GM15510 (cell line): Measurements from ENCODE around the gene NCS1.

Experiments
- POLR2A ChIP-seq: IDR thresholded peaks from 3 replicates; pipeline ENCODE4 v1.6.1; 2011; ENCODE audit warnings: borderline replicate concordance; ENCODE audit not compliant: insufficient read length; ENCODE audit errors: extremely low read depth

NCS1 gene

DNA sequence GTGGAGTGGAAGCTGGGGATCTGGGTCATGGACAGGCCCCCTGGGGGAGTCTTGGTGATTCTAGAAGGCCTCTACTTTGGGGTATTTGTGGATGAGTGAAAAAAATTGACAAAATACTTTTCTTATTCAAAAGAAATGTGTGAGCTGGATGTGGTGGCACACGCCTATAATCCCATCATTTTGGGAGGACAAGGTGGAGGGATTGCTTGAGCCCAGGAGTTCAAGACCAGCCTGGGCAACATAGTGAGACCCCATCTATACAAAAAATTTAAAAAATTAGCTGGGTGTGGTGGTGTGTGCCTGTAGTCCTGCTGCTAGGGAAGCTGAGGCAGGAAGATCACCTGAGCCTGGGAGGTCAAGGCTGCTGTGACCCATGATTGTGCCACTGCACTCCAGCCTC is 6.6 kb upstream of the NCS1 start:
- TF ChIP-seq POLR2A, result no peak

DNA sequence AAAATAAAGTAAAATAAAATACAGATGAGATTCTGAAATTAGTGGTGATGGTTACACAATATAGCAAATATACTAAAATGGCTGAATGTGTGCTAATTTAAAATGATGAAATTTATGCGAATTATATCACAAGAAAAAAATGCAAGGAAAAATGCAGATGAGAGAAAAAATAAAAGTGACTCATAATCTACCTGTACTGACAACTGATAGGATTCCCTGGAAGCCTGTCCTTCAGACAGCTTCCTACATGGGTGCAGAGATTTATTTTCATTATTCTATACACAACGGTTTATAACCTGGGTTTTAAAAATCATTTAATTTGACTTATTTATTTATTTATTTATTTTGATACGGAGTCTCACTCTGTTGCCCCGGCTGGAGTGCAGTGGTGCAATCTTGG is 5.8 kb upstream of the NCS1 start:
- no peak for TF ChIP-seq POLR2A

DNA sequence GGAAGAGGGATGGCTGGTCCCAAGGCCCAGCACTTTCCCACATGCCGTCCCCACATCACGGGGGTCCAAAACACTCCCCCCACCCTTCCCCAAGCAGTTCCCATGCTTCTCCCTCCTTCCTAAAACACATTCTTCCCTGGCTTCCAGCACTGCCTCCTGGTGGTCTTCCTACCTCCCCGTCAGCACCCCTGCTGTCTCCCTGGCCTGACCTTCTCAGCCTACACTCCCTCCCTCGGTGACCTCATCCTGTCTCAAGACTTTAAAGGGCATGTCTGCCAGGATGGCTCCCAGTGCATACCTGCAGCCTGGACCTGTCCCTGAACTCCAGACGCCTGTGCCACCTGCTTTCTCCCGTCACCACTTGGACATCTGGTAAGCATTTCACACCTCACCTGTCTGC is 4.3 kb upstream of the NCS1 start:
- TF ChIP-seq POLR2A, result no peak

DNA sequence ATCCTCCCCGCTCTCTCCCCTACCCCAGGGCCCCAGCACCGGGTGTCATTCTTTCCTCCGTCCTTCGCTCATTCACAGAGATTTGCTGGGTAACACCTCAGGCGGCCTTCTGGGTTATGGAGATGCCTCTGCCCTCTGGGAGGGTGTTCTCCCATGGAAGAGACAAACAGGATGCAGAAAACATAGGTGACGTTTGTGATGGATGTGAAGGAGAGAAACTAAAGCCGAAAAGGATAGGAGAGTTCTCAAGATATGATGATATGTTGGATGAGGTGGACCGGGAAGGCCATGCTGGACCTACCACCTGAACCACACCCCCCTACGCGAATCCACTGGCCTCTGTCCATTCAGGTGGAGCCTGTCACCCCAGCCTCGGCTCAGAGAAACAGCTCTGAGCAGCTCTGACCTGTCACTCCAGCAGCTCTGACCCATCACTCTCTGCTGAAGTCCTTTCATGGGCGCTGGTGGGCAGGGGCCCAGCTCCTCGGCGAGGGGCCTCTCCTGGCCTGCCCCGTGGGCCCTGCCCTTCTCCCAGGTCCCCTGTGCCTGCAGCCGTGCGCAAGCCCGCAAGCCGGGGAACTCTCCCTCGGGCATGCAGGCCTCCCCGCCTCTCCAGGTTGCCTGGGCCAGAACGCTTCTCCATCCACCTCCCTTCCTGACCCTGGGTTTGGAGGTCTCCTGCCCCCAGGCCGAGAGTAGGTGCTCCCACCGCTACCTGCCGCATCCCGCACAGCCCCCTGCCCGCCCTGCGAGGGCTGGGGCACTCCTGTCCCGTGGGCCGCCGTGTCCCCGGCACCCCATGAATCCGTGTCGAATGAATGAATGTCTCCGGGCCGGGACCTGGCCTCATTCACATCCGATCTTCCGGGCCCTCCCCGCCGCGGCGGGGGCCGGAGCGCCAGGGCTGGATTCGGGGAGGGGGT is 717 bp upstream of the NCS1 start:
- TF ChIP-seq POLR2A, result no peak

DNA sequence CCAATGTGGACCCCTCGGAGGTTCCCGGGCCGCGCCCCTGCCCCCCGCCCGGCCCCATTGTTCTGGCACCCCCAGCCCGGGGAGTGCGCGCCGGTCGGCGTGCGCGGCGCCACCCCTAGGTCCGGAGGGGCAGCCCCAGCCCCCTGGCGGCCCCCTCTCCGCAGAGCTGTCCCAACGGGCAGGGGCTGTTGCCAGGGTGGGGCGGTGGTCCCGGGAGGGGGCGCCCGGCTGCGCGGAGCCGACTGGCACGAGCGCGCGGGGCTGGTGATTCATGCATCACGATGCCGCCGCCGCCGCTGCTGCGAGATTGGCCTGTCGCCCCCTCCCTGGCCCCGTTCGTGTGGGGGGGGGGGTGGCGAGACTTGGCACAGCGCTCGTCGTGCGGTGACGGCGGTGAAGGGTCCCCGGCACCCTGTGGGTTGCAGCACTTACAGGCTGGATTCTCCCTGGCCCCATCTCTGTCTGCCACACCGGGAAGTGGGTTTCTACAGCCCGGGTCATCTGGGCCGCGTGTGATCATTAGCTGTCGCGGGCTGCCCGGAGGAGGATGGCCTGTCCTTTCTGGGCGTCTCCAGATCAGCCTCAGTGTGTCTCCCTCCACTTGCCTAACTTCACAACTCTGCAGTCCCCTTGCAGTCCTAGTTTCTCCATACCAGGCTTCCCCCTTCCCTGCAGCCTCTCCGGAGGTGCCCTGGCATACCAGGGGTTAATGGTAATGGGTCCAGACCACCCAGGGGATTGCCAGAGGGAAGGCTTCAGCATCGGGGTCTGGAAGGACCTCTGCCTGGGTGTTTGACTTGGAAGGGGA is 858 bp downstream of the NCS1 start:
- TF ChIP-seq POLR2A, result no peak

DNA sequence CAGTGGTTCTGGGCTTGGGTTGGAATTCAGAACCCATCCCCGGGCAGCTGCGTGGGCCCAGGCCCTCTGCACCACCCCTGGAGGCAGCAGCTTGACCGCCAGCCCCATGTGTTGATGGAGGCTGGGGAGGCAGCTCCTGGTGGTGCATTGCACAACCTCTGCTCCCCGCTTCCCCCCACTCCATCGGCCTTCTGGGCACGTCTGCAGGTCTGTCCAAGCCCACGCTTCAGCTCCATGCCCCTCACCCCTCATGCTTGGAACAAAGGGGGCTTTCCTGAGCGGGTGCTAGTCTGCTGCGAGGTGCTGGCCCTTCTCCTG is 1.4 kb downstream of the NCS1 start:
- no peak for TF ChIP-seq POLR2A

DNA sequence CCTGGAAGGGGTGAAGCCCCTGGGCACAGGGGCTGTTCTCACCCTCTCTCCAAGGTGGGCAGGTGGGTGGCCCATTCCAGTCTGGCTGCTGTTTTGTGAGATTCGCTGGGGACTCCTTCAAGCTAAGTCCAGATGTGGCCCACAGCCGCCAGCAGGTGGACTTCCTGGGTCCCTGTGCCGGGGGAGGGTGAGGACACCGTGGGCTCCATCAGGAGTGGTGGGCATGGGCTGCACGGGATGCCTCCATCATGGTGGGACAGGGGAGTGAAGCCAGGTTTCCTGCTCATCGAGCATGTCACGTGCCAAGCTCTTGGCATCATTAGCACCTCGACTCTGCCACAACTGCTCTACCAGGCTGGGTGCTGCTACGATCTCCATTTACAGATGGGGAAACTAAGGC is 1.8 kb downstream of the NCS1 start:
- no peak for TF ChIP-seq POLR2A

DNA sequence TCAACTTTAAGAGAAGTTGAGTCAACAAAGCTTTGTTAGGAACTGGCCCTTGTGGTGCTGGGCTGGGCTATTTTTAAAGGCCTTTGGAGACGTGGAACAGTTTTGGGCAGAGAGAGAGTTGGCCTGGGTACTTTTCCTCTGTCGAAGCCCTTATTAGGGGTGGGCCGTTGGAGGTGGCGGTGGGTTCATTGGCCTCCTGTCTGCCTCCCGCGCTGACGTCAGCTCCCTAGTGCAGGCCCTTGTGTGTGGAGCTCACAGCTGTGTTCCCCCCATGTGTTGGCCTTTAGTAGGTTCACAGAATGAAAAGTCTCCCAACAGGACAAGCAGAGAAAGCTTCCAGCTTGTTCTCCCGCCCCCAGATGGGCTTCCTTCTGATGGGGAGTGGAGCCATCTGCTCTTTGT is 2.7 kb downstream of the NCS1 start:
- no peak for TF ChIP-seq POLR2A

DNA sequence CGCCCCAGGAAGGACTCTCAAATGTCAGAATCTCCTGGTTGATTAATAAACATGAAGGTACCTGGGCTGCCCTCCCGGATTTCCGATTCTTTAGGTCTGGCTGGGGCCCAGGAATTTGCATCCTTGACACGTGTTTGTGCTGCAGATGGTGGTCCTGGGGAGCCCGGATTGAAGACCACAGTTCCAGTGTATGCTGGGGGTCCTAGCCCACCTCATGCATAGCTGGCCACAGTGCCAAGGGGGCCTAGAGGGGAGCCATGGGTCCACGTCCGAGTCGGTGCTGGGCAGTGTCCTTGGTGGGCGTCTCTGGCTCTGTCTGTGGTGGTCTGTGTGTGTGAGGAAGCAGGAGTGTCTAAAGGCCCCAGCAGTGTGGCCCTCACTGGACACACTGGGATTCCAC is 3.2 kb downstream of the NCS1 start:
- TF ChIP-seq POLR2A, result no peak

DNA sequence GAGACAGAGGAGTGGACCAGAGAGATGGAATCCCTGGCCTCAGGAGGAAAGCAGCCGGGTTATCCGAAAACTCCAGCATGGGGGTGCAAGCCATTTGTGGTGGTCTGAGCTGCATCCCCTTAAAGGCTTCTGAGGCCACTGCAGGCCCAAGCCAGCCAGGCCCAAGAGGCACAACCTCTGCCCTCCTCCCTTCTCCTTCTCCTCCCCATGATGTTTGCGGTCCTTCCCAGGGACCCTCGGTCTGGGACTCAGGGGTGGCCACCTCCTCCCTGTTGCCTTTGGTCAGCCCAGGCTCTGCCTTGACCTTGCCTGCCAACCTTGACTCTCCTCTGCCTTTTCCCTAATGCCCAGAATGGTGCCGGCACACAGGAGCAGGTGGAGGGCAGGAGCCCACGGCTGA is 4.6 kb downstream of the NCS1 start:
- no peak for TF ChIP-seq POLR2A

DNA sequence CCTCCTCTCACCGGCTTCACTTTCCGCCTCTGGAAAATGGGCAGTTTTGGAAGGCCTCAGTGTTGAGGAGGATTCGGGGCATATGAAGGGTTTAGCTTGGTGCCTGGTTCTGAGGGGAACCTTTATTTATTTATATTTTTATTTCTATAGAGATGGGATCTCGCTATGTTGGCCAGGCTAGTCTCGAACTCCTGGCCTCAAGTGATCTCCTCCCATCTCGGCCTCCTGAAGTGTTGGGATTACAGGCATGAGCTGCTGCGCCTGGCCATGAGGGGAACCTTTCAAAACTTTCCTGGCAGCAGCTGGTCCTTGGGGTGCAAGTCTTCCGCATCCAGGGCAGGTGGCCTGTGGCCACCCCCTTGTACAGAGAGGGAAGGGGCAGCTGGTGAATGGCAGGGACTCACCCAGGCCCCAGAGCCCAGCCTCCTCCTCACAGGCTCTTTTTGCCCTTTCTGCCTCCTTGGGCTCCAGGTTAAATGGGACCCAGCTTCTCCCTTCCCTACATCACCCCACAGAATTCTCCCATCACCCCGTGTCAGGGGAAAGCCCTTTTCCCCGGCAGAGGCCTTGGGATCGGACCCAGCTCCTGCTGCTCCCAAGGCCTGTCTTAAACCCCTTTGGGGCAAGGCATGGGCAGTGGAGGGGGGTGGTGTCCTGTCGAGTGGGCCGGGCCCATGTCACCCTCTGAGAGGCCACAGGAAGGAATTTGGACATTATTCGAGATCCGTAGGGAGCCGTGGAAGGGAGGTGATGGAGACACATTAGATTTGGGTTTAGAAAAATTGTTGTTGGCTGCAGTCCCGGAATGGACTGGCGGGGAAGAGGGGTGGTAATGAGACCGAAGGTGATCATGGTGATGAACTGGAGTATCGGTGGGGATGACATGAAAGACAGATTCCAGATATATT is 5.9 kb downstream of the NCS1 start:
- TF ChIP-seq POLR2A, result no peak

DNA sequence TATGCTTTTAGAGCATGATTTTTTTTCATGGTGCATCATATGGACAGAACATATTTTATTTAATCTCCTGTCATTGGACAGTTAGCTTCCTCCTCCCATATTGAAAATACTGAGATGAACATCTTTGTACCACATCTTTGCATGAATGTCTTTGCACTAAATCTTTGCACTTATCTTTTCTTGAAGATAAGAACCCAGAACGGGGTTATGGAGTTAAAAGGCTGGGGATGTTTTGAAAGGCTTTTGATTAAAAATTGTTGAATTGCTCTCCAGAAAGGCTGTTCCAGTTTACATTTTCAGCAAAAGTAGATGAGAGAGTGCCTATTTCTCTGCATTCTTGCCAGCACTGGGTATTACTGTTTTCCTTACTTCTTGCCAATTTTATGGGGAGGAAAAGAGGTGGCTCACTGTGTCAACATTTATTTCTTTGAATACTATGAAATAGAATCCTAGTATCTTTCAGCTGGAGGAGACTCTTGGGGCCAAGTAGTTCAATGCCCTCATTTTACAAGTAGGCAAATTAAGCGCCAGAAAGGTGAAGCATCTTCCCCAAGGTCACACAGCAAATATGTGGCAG is 7.2 kb downstream of the NCS1 start:
- TF ChIP-seq POLR2A, result no peak

DNA sequence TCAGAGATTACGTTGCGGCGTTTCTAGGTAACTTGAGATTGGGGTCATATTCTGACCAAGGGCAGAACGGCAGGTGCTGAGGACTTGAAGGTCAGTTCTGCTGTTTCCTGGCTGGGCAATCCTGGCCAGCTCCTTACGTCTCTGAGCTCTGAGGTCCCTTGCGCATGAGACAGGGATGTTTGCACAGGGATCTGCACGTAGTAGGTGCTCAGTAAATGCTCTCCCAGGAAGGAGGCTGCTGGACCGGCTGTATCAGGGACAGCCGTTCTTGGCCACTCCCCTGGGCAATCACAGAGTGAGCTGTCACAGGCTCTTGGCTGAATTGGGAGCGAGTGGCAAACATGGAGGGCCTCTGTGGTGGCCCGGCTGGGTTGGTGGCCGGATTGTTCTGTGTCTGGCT is 8.3 kb downstream of the NCS1 start:
- no peak for TF ChIP-seq POLR2A

DNA sequence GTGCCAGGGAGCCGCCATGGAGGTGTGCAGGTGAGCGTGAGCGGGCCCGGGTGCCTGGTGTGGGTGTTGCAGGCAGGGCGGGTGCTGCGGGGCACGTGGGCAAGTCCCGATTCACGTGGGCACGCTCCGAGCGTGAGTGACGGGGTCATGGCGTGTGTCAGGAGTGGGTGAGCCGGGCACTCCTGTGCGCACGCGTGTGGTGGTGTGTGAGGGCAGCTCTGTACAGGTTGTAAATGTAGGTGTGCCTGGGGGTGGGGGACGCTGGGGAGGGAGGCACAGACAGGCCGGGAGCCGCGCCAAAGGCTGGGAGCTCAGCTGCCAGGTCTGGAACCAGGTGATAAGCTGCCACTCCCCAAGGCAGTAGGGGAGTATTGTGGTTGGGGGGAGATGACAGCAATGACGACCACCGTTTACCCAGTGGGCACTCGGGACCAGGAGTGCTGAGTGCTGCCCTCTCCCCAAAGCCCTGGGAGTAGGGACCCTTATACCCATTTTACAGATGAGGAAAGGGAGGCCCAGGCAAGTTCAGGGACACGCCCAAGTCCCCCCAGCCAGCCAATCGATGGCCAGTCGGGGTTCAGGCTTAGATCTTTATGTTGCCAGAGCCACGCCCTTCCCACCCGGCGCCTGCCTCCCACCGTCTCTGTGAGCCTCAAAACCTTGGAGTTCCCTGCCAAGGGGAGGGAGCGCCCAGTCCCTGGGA is 9.6 kb downstream of the NCS1 start:
- no peak for TF ChIP-seq POLR2A

DNA sequence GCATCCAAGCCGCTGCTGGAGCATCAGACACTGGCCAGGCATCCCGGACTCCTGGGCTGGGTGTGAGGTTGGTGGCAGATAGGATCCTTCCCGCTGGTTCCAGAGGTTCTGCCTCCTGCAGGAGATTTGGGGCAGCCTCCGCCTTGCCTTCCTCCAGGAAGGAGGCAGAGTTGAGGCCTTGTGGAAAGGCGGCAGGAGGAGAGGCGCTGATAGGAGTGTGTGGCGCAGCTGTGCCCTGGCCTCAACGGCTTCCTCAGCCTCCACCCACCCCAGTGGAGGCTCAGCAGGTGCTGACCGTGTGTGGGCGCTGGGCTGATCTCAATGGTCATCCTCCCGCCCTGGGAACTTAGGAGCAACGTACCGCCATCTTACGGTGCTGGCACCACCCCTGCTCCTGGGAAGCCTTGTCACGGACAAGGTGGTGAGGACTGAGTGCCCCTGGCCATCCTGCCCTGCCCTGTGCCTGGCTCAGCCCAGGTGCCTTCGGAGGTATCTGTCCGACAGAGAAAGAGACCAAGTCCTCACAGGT is 10.2 kb downstream of the NCS1 start:
- TF ChIP-seq POLR2A, result no peak
